NCI-H82 treated with DMSO at 0.1 percent for 48 hours (cell line): ENCODE data around the gene SNX30.

Experiments used
- DNase-seq: peaks from one replicate; lab custom pipeline; 2025; ENCODE audit not compliant: unreplicated experiment; lab: John Stamatoyannopoulos, UW

SNX30 gene

DNA sequence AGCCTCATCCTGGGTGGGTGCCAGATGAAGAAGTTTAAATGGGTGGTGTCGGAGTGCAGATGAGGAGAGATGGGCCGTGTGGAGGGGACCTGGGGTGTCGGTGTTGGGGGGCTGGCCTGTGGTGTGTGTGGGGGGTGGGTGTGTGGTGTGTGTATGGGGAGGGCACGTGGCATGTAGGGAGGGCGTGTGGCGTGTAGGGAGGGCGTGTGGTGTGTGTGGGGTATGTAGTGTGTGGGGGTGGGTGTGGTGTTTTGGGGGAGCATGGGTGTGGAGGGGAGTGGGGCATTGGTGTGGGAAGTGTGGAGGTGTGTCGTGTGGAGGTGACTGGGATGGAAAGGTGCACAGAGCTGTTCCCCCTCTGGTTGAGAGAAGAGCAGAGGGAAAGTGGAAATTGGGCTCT, 105.6 kb downstream of the SNX30 start:
- DNase-seq: no peak

DNA sequence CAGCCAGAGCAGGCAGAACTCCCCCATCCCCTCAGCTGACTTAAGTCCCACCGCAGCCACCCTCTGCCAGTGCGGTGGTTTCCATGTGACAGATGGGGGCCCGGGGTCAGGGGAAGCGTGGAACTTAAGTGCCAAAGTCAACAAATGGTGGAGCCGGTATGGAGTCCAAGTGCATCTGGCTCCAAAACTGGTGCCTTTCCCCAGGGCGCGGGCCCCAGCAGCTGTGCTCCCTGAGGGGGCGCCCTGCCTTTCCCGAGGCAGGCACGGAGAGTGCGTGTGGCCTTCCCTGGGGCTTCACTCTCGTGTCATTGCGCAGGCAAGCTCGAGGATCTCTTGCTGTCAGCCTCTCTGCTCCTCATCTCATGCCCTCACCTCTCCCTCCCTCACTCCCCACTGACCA, 106.3 kb downstream of the SNX30 start:
- DNase-seq: no peak

- DNase-seq: no peak
Observed at GRCh38 chr9:112858005-112858404, 107.4 kb downstream of the SNX30 start.

- no peak for DNase-seq
Observed at GRCh38 chr9:112858625-112859147, 108.1 kb downstream of the SNX30 start.

DNA sequence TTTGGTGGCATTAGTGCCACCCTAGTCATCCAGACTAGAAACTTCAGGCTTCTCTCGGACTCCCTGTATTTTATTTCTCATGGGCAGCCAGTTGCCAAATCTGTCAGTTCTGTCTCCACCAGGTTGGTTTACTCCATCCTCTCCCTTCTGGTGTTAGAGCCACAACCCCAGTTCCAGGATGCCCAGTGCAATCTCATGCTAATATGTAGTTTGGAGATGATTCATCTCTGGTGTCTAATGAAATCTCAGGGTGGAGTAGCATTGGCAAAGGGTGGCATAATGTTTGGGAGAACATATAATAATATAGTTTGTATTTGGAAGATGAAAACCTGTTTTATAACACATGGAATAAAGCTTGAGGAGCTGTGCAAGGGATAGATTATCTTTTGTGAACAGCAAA, 109.9 kb downstream of the SNX30 start:
- DNase-seq: no peak

DNA sequence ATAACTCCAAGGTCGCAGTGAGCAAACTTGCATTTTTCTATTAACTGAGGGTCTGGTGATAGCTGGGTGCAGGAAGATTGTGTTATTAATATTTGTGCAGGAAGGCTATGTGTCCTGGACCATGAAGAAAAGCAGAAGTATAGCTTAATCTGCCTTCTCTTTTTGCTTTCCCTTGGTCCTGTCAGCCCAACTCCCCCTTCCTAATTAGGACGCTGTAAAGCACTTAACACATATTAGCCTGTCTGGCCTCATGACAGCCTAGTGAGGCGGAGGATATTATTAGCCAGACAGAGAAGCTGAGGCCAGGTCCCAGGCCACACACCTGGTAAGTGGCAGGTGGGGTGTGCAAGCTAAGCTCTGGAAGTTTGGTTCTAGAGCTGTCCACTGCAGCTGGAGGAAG, 110.6 kb downstream of the SNX30 start:
- DNase-seq: no peak

- DNase-seq: no peak
Observed at GRCh38 chr9:112861638-112862555, 111.3 kb downstream of the SNX30 start.

- no peak for DNase-seq
Observed at GRCh38 chr9:112863214-112863613, 112.7 kb downstream of the SNX30 start.

- no peak for DNase-seq
Observed at GRCh38 chr9:112863746-112864145, 113.2 kb downstream of the SNX30 start.

DNA sequence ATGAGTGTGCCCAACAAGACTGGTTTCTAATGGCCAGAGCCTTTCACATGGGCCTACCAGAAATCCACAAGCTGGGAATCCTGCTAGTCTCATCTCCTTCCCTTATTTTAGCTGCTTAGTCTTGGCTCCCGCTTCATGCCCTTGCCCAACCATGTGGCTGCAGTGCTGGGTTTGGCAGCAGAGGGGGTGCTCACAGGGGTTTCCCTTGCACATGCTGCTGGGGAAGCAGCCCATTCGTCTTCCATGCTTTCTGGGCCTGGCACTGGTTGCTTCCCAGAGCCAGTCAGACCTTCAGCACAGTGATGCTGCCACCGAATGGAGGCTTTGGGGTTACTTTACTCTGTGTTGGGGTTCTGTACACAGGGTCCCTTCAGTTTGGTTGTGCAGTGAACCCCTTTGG, 113.8 kb downstream of the SNX30 start:
- no peak for DNase-seq

DNA sequence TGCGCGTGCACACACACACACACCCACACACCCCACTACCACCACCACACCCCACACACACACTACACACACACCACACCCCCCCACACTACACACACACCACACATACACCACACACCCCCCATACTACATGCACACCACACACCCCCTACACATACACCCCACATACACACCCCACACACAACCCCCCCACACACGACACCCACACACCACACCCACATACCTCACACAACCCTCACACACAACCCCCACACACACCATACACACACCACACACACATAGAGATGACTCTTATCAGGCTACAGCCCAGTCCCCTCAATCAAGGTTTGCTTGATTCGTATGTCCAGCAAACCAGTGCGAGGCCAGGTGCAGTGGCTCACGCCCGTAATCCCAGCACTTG, 114.4 kb downstream of the SNX30 start:
- DNase-seq: no peak

DNA sequence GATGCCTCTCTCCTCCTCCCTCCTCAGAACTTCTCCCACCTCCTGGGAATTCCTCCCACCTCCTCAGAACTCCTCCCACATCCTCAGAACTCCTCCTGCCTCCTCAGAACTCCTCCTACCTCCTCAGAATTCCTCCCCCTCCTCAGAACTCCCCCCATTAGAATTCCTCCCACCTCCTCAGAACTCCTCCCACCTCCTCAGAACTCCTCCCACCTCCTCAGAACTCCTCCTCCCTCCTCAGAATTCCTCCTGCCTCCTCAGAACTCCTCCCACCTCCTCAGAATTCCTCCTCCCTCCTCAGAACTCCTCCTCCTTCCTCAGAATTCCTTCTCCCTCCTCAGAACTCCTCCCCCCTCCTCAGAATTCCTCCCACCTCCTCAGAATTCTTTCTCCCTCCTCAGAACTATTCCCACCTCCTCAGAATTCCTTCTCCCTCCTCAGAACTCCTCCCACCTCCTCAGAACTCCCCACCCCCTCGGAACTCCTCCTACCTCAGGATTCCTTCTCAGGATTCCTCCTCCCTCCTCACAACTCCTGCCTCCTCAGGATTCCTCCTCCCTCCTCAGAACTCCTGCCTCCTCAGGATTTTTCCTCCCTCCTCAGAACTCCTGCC, 116.2 kb downstream of the SNX30 start:
- no peak for DNase-seq

DNA sequence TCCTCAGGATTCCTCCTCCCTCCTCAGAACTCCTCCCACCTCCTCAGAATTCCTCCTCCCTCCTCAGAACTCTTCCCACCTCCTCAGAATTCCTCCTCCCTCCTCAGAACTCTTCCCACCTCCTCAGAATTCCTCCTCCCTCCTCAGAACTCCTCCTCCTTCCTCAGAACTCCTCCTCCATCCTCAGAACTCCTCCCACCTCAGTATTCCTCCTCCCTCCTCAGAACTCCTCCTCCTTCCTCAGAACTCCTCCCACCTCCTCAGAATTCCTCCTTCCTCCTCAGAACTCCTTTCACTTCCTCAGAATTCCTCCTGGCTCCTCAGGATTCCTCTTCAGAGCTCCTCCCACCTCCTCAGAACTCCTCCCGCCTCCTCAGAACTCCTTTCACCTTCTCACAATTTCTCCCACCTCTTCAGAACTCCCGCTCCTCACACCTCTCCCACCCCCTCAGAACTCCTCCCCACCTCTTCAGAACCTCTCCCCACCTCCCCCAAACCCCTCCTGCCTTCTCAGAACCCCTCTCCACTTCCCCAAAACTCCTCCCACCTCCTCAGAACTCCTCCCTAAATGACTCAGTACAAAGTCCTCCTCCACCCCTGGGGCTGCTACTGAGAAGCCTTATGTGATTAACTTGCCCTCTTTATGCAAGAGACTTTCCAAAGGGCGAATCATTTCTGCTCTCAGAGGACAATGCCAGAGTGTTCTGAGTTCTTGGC, 116.9 kb downstream of the SNX30 start:
- DNase-seq: no peak

DNA sequence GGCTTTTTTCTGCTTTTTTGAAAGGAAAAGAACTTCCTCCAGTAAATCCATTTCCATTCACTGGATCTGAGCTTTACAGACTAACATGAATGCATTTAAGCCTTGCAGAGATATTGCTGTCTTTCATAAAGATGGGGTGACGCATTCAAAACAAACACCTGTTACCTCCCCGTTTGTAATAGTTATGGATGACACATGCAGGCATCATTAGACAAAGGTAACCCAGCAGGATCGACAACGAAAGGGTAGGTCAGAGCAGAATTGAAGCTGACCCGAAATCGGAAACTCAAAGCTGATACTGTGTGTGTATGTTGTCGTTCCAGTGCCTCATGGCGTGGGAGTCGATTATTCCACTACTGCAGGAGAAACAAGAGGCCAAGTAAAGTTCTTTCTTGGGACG, 117.9 kb downstream of the SNX30 start:
- DNase-seq: no peak

DNA sequence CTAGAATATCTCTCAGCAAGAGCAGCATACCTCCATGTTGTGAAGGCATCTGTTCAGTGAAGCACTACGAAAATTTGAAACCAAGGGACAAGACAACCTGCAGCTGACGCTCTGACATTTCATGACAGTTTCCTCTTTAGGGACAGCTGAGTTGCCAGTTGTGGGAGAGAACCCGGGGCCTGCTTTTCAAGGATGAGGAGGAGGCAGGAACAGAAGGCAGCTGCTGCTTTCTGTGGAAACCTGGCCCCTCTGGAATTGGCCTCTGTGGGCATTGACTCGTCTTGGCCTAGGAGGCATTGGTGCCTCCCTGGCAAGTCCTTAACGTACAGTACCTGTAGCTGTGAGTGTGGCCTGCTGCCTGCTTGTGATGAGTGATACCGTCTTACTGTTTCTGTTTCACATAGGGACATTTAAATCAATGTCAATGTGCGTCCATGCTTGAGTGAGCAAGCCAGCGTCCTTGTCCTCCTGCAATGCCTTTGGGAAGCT, 118.5 kb downstream of the SNX30 start:
- no peak for DNase-seq

- DNase-seq: no peak
Observed at GRCh38 chr9:112869917-112870316, 119.4 kb downstream of the SNX30 start.

- DNase-seq: no peak
Observed at GRCh38 chr9:112870556-112870955, 120.0 kb downstream of the SNX30 start.

- no peak for DNase-seq
Observed at GRCh38 chr9:112872019-112872418, 121.5 kb downstream of the SNX30 start.

- DNase-seq: no peak
Observed at GRCh38 chr9:112873773-112874405, 123.3 kb downstream of the SNX30 start.

DNA sequence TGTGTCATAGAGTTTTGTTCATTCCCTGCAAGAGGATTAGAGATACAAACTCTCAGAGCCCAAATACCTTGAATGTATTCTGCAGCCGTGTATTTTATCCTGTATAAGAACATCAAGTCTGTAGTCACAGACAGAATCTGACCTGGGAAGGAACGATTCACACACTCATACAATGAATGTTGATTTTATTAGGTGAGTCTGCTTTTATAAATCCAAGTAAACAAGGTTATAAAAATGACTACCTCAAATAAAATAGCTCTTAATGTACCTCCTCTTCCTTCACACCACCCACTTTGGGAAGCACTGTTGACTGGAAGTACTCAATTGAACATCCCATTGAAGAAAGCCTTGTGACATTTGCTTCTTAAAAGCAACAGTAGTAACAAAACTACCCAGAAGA, 128.2 kb downstream of the SNX30 start:
- DNase-seq: no peak

DNA sequence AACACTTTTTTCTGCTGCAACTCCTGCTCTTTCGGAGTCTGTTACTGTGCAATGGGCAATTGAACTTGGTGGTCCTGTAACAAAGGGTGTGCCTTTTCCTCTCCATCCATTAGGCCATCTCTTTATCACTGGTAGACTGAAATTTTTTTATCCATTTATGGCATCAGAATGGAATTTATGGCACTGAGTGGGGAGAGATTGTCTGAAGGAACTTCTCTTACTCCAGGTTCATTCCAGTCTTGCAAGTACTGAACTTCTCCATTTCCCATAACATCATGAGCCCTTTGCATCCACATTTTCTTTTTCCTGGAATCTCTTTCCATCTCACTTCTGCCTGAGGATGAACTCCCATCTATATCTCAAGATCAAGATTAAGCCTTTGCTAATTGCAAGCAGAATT, 130.1 kb downstream of the SNX30 start:
- no peak for DNase-seq
